ENCODE data around the gene KRTAP10-4. TPM values are rescaled to one million over a fixed set of nuclear protein-coding genes. Genes with fewer than 3 reads are reported as not detected.

Gene KRTAP10-4
- total and polyA plus RNA-seq, 2 donors (not counting 3 experiments of a cell fraction or from before 2014, with no cell fraction given) = not detected

GRCh38 chr21:44531606-44532564, 41.6 kb upstream of the KRTAP10-4 start:
- Histone ChIP-seq H3K36me3 (ENCODE audit: control insufficient read depth in 2 of 2, extremely low read depth in 1 of 2, insufficient read depth in 2 of 2, low read length in 2 of 2) (no peaks in the 10 kb centered on the region), H3K4me2 (ENCODE audit: insufficient read depth, low read length) (no peak overlapping the region), H2AFZ (ENCODE audit: low read depth, low read length) (no peak overlapping the region), H3K4me3 (replicated peaks in 1 of 3; ENCODE audit: insufficient read depth in 1 of 3, low read depth in 1 of 3, low read length in 3 of 3) (no peak overlapping the region), H3K27ac (ENCODE audit: insufficient read depth, low read depth, low read length) (no peak overlapping the region), H3K27me3 (ENCODE audit: control insufficient read depth in 2 of 2, insufficient read depth in 2 of 2, low read length in 2 of 2) (peaks cover 0 to 3% of the 10 kb centered on the region in 2 experiments), H3K9me3 (replicated peaks; ENCODE audit: control insufficient read depth, insufficient read depth, low read length) (no peaks in the 10 kb centered on the region), H4K20me1 (replicated peaks; ENCODE audit: control insufficient read depth, extremely low read depth, insufficient read depth, low read length) (no peaks in the 10 kb centered on the region), H3K79me2 (ENCODE audit: control insufficient read depth, insufficient read depth, low read length) (no peaks in the 10 kb centered on the region), H3K9ac (replicated peaks; ENCODE audit: extremely low read depth, insufficient read depth, low read length) (no peak overlapping the region), H3K9me1 (replicated peaks; ENCODE audit: control insufficient read depth, extremely low read depth, insufficient read depth, low read length) (no peaks in the 10 kb centered on the region), H3K4me1 (ENCODE audit: control insufficient read depth, extremely low read depth, insufficient read depth, low read length) (no peaks in the 10 kb centered on the region)
- dilution Hi-C loops (cut with MboI; ENCODE audit: extremely low pct_ligation_motif_present, low sequenced_read_pairs) = no loop called here
- DNase-seq (ENCODE audit: low read depth, low spot score) (no peak), FAIRE-seq (no peak)
- intact Hi-C loops (cut with micrococcal nuclease) = no loop called here
- no TSS peak for BruUV-seq (replicated peaks)
- CTCF ChIA-PET = interaction anchor here (1.5 kb wide), 1 partner anchor 14 kb away, joined by 3 read pairs; no protein-coding TSS in a partner anchor
- POLR2A ChIA-PET = no interaction called here
- TF ChIP-seq CTCF (IDR thresholded peaks at IDR 0.05; ENCODE audit: extremely low read depth in 1 of 2, insufficient read depth in 1 of 2, low read depth in 1 of 2, low read length in 2 of 2) (no peak), FOS (IDR thresholded peaks at IDR 0.05; ENCODE audit: borderline replicate concordance, insufficient read depth, low read length) (no peak), EZH2 (IDR thresholded peaks at IDR 0.05; ENCODE audit: borderline replicate concordance, low read depth, low read length, severe bottlenecking) (no peak), POLR2AphosphoS5 (IDR thresholded peaks at IDR 0.05; ENCODE audit: insufficient read depth, low read depth, low read length) (no peak), JUN (IDR thresholded peaks at IDR 0.05; ENCODE audit: borderline replicate concordance, insufficient read depth, insufficient read length, low read depth) (no peak), MYC (IDR thresholded peaks at IDR 0.05; ENCODE audit: low read depth, low read length) (no peak), GATA2 (IDR thresholded peaks at IDR 0.05; ENCODE audit: insufficient read depth, insufficient read length, low read depth, low read length) (no peak), POLR2A (IDR thresholded peaks at IDR 0.05; ENCODE audit: low read depth, low read length) (no peak)
- TF ChIP-seq, protein P1, sequence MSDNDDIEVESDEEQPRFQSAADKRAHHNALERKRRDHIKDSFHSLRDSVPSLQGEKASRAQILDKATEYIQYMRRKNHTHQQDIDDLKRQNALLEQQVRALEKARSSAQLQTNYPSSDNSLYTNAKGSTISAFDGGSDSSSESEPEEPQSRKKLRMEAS (IDR thresholded peaks at IDR 0.05; ENCODE audit: insufficient read depth, insufficient read length) = no peak

Data from endothelial cell of umbilical vein (primary cell).